ENCODE data around the gene PI4KA.

PI4KA gene

GRCh38 chr22:20815477-20816050, 43.0 kb downstream of the PI4KA start:
- DNase-seq (ENCODE audit: low read depth), result no peak

GRCh38 chr22:20814221-20814808, 44.3 kb downstream of the PI4KA start:
- no peak for DNase-seq (ENCODE audit: low read depth)

- no peak for DNase-seq (ENCODE audit: low read depth)
Measured at GRCh38 chr22:20813056-20813455, 45.6 kb downstream of the PI4KA start.

GRCh38 chr22:20811971-20812660, 46.5 kb downstream of the PI4KA start:
- DNase-seq (ENCODE audit: low read depth), result no peak

GRCh38 chr22:20811171-20811570, 47.4 kb downstream of the PI4KA start:
- DNase-seq (ENCODE audit: low read depth), result no peak

GRCh38 chr22:20810645-20811044, 48.0 kb downstream of the PI4KA start:
- DNase-seq (ENCODE audit: low read depth), result no peak

GRCh38 chr22:20809538-20810185, 48.9 kb downstream of the PI4KA start:
- DNase-seq (ENCODE audit: low read depth), result no peak

GRCh38 chr22:20808844-20809243, 49.8 kb downstream of the PI4KA start:
- DNase-seq (ENCODE audit: low read depth), result no peak

GRCh38 chr22:20807315-20807752, 51.3 kb downstream of the PI4KA start:
- DNase-seq (ENCODE audit: low read depth), result no peak

GRCh38 chr22:20805972-20806471, 52.6 kb downstream of the PI4KA start:
- DNase-seq (ENCODE audit: low read depth), result no peak

GRCh38 chr22:20804650-20805049, 54.0 kb downstream of the PI4KA start:
- no peak for DNase-seq (ENCODE audit: low read depth)

- DNase-seq (ENCODE audit: low read depth), result no peak
Measured at GRCh38 chr22:20803696-20804324, 54.8 kb downstream of the PI4KA start.

- DNase-seq (ENCODE audit: low read depth), result no peak
Measured at GRCh38 chr22:20802922-20803553, 55.6 kb downstream of the PI4KA start.

GRCh38 chr22:20802452-20802851, 56.2 kb downstream of the PI4KA start:
- DNase-seq (ENCODE audit: low read depth), result no peak

- no peak for DNase-seq (ENCODE audit: low read depth)
Measured at GRCh38 chr22:20799449-20799848, 59.2 kb downstream of the PI4KA start.

GRCh38 chr22:20798974-20799373, 59.6 kb downstream of the PI4KA start:
- no peak for DNase-seq (ENCODE audit: low read depth)

- no peak for DNase-seq (ENCODE audit: low read depth)
Measured at GRCh38 chr22:20798218-20798617, 60.4 kb downstream of the PI4KA start.

GRCh38 chr22:20796731-20797130, 61.9 kb downstream of the PI4KA start:
- no peak for DNase-seq (ENCODE audit: low read depth)

- DNase-seq (ENCODE audit: low read depth), result no peak
Measured at GRCh38 chr22:20794650-20795413, 63.8 kb downstream of the PI4KA start.

- no peak for DNase-seq (ENCODE audit: low read depth)
Measured at GRCh38 chr22:20793748-20794649, 64.6 kb downstream of the PI4KA start.

Data from activated T-cell treated with anti-CD3 and anti-CD28 coated beads for 24 hours (primary cell).